SU-DHL-6 (cell line): Measurements from ENCODE around the gene MTHFSD.

Experiments
- H2AFZ ChIP-seq: fragments of 200-600 bp; sonication (generic); 2 replicates; pipeline ENCODE4 v1.6.1; 2014; ENCODE audit warnings: low read depth, mild to moderate bottlenecking, moderate library complexity, mixed read lengths, antibody characterized with exemption, low read length; ENCODE audit not compliant: severe bottlenecking
- H3F3A ChIP-seq: fragments of 200-600 bp; shearing (Covaris generic); 2 replicates; pipeline ENCODE4 v1.6.0; 2016; ENCODE audit warnings: antibody characterized with exemption, mild to moderate bottlenecking; ENCODE audit not compliant: insufficient read depth
- H3K27ac ChIP-seq: fragments of 200-600 bp; sonication (generic); 2 replicates; pipeline ENCODE4 v1.5.1; 2016; ENCODE audit warnings: low read depth, mild to moderate bottlenecking, low read length, moderate library complexity, mixed read lengths
- H3K27me3 ChIP-seq: fragments of 200-600 bp; sonication (generic), shearing (Covaris generic); 2 replicates; pipeline ENCODE4 v1.6.0; 2014; ENCODE audit warnings: mild to moderate bottlenecking, low read length
- H3K36me3 ChIP-seq: fragments of 200-600 bp; sonication (generic); 2 replicates; pipeline ENCODE4 v1.6.1; 2014; ENCODE audit warnings: mild to moderate bottlenecking, low read length, mixed read lengths
- H3K4me2 ChIP-seq: fragments of 300-600, 200-600 bp; shearing (Covaris generic), sonication (generic); 2 replicates; pipeline ENCODE4 v1.6.0; 2014; ENCODE audit warnings: low read length, low read depth, mild to moderate bottlenecking; ENCODE audit not compliant: poor library complexity, severe bottlenecking
- H3K4me3 ChIP-seq: fragments of 200-600 bp; sonication (generic); 2 replicates; pipeline ENCODE4 v1.5.1; 2014; ENCODE audit warnings: antibody characterized with exemption, low read length, mild to moderate bottlenecking, mixed read lengths; ENCODE audit not compliant: insufficient read depth, poor library complexity, severe bottlenecking
- H3K79me2 ChIP-seq: fragments of 200-600 bp; sonication (generic); 2 replicates; pipeline ENCODE4 v1.6.1; 2014; ENCODE audit warnings: mild to moderate bottlenecking, low read length, moderate library complexity; ENCODE audit not compliant: insufficient read depth
- H3K9ac ChIP-seq: fragments of 200-600 bp; sonication (generic); 2 replicates; pipeline ENCODE4 v1.7.0; 2014; ENCODE audit warnings: mild to moderate bottlenecking, low read length
- H3K9me2 ChIP-seq: fragments of 200-600 bp; sonication (generic); replicated peaks from 2 replicates; pipeline ENCODE4 v1.6.1; 2014; ENCODE audit warnings: low read length; ENCODE audit not compliant: insufficient read depth
- H3K9me3 ChIP-seq: fragments of 200-600 bp; sonication (generic); 2 replicates; pipeline ENCODE4 v1.6.1; 2014; ENCODE audit warnings: low read length, mixed read lengths; ENCODE audit not compliant: insufficient read depth
- H4K20me1 ChIP-seq: fragments of 200-600 bp; sonication (generic); 2 replicates; pipeline ENCODE4 v1.6.1; 2014; ENCODE audit warnings: low read depth, mild to moderate bottlenecking, antibody characterized with exemption, low read length, moderate library complexity, mixed read lengths
- CTCF ChIP-seq: fragments of 200-600 bp; sonication (generic); IDR thresholded peaks from one replicate; pipeline ENCODE4 v1.5.1; 2017; ENCODE audit warnings: antibody characterized with exemption, mild to moderate bottlenecking, low read length, moderate library complexity; ENCODE audit not compliant: insufficient read depth, poor library complexity, severe bottlenecking
- EZH2phosphoT487 ChIP-seq: fragments of 200-600 bp; sonication (generic), shearing (Covaris generic); conservative IDR thresholded peaks from 2 replicates; pipeline ENCODE4 v1.6.1; 2018; ENCODE audit warnings: mild to moderate bottlenecking, antibody characterized with exemption, low read length, moderate library complexity, mixed read lengths

Gene MTHFSD

GRCh38 chr16:86521236-86522197, 33.5 kb downstream of the MTHFSD start:
- H3K9ac ChIP-seq = no peak overlapping the region
- H4K20me1 ChIP-seq = no peaks in the 10 kb centered on the region
- H3K4me3 ChIP-seq = no peak overlapping the region
- TF ChIP-seq EZH2phosphoT487 (no peak), CTCF (no peak)
- no peaks in the 10 kb centered on the region for H3K27me3 ChIP-seq
- H3F3A ChIP-seq = no peaks in the 10 kb centered on the region
- H2AFZ ChIP-seq = no peak overlapping the region
- H3K4me2 ChIP-seq = no peak overlapping the region
- H3K36me3 ChIP-seq = no peaks in the 10 kb centered on the region
- H3K9me2 ChIP-seq = no peaks in the 10 kb centered on the region
- H3K79me2 ChIP-seq = no peaks in the 10 kb centered on the region
- no peak overlapping the region for H3K27ac ChIP-seq
- H3K9me3 ChIP-seq = no peaks in the 10 kb centered on the region

GRCh38 chr16:86520317-86521210, 34.5 kb downstream of the MTHFSD start:
- Histone ChIP-seq H3K27me3 (no peaks in the 10 kb centered on the region), H3K4me3 (no peak overlapping the region), H4K20me1 (no peaks in the 10 kb centered on the region), H3K9me3 (no peaks in the 10 kb centered on the region), H2AFZ (no peak overlapping the region), H3K27ac (no peak overlapping the region), H3F3A (no peaks in the 10 kb centered on the region), H3K9ac (no peak overlapping the region), H3K9me2 (no peaks in the 10 kb centered on the region), H3K36me3 (no peaks in the 10 kb centered on the region), H3K4me2 (no peak overlapping the region), H3K79me2 (no peaks in the 10 kb centered on the region)
- no peak for TF ChIP-seq CTCF

GRCh38 chr16:86519649-86520316, 35.3 kb downstream of the MTHFSD start:
- Histone ChIP-seq H4K20me1 (no peaks in the 10 kb centered on the region), H3K9me3 (no peaks in the 10 kb centered on the region), H3K4me2 (no peak overlapping the region), H3K79me2 (no peaks in the 10 kb centered on the region), H3F3A (no peaks in the 10 kb centered on the region), H3K27ac (no peak overlapping the region), H3K9me2 (no peaks in the 10 kb centered on the region), H3K27me3 (no peaks in the 10 kb centered on the region), H2AFZ (no peak overlapping the region), H3K4me3 (no peak overlapping the region), H3K9ac (no peak overlapping the region), H3K36me3 (no peaks in the 10 kb centered on the region)
- TF ChIP-seq EZH2phosphoT487 (no peak), CTCF (peak; percentile 78)
